ENCODE results near the gene PTPN4.

GRCh38 chr2:119734047-119734446 is 25.7 kb upstream of the PTPN4 start:
- TF ChIP-seq EZH2 (IDR thresholded peaks at IDR 0.05; ENCODE audit: low read depth, unreplicated experiment) (no peak), POLR2AphosphoS5 (IDR thresholded peaks at IDR 0.05; ENCODE audit: low read depth) (no peak), CTCF (conservative IDR thresholded peaks at IDR 0.05; ENCODE audit: low read depth in 2 of 2) (no peak), NANOG (IDR thresholded peaks at IDR 0.05; ENCODE audit: borderline replicate concordance) (no peak), ETS1 (IDR thresholded peaks at IDR 0.05) (no peak), CREB1 (CRISPR knock-in tag; IDR thresholded peaks at IDR 0.05; ENCODE audit: low read depth) (no peak), STAT1 (IDR thresholded peaks at IDR 0.05; ENCODE audit: unreplicated experiment) (no peak), REST (IDR thresholded peaks at IDR 0.05; ENCODE audit: unreplicated experiment) (no peak), ZNF114 (CRISPR knock-in tag; IDR thresholded peaks at IDR 0.05) (no peak), EZH2phosphoT487 (IDR thresholded peaks at IDR 0.05; ENCODE audit: unreplicated experiment) (no peak)

All from GM23338 (cell line).